HG02973 (cell line): ENCODE measurements around the gene SPDYE2.
"Not testable (repeated sequence)": the region's sequence is repeated elsewhere in the genome, so short reads cannot be mapped to it uniquely, and the experiment has no call there.

Experiments used
- ATAC-seq: cut with Tn5 transposase; IDR thresholded peaks from one replicate; pipeline ENCODE4 v1.9.1; 2021; ENCODE audit warnings: moderate library complexity; ENCODE audit not compliant: unreplicated experiment

The SPDYE2 gene, protein sequence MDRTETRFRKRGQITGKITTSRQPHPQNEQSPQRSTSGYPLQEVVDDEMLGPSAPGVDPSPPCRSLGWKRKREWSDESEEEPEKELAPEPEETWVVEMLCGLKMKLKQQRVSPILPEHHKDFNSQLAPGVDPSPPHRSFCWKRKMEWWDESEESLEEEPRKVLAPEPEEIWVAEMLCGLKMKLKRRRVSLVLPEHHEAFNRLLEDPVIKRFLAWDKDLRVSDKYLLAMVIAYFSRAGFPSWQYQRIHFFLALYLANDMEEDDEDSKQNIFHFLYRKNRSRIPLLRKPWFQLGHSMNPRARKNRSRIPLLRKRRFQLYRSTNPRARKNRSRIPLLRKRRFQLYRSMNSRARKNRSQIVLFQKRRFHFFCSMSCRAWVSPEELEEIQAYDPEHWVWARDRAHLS

DNA sequence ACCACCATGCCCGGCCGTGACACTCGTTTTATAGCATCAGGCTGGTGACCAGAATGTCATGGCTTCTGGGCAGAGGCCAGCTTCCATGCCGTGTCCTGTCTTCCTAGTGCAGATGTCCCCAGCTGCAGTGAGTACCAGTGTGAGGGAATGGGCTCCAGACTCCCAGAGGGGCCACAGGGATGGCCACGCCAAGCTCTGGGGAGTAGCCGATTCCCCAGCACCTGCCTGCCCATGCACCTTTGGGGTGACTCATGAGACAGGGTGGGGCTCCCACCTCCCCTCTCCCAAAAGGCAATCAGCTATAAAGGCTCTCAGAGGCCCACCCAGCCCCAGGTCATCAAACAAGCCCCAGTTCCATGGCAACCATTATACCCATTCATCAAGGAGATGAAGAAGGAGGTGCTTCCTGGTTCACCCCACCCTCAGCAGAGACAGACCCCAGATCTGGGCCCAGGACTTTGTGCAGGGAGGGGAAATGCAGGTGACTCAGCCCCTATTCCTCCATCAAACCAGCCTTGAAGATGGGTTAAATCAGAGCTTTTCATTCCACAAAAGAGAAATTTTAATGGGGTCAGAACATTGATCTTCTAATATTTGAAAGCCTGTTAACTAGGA is at the start of gene SPDYE2:
SPDYE2 (plus strand) TSS at position 419 of the 615 bp plus-strand sequence. CDS start 2,030 bp downstream, outside the sequence.
- not testable (repeated sequence) for ATAC-seq

DNA sequence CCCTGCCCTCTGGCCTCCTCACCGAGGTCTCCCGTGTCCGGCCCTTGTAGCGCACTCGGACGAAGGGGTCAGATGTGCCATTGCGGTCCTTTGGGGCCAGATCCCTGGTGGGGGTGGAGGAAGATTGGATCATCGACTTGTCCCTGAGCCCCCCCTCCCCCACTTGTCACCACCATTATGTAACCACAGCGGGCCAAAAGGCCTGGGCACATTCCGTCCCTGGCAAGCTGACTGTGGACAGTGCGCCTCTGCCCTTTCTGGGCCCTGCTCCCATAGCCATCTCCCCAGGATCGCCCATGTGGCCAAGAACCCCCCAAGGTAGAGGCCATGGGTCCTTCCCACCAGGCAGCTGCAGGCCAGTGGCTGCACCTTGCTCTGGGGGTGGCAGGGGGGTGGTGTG is 47.9 kb upstream of the SPDYE2 start:
- not testable (repeated sequence) for ATAC-seq

DNA sequence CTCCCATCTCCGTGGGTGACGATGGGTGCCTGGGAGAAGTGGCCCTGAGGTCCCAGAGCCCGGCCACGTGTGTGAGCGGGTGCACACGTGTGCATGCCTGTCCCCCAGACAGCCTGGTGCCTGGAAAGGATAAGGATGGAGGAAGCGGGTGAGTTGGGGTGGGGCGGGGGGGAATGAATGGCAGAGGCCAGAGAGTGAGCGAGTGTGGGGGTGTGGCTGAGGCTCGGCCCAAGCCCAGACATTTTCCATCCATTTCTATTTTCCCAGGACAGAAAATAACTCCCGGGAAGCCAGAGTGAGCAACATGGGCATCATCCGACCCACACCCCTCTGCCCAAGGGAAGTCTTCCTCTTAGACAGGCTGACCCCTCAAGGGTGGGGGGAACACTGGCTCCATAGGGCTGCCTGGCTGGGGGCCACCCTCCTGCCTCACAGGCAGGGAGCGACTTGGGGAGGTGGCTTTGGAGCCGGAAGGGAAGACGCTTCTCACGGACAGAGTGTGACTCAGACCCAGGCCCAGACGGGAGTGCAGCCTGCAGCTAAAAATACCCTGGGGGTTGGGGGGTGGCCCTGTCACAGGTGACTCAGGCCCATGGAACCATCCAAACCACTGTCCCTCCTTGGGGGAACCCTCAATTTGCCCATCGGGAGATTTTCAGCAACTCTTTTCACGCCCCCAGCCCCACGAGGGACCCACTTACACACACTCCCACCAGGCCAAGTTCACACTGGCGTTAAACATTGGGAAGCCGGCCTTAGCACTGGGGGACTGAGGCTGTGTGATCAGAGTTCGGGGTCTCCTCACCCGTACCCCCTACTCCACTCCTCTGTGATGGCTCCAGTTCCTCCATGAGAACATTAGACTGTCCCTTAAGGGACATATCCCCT is 45.5 kb upstream of the SPDYE2 start:
- not testable (repeated sequence) for ATAC-seq

DNA sequence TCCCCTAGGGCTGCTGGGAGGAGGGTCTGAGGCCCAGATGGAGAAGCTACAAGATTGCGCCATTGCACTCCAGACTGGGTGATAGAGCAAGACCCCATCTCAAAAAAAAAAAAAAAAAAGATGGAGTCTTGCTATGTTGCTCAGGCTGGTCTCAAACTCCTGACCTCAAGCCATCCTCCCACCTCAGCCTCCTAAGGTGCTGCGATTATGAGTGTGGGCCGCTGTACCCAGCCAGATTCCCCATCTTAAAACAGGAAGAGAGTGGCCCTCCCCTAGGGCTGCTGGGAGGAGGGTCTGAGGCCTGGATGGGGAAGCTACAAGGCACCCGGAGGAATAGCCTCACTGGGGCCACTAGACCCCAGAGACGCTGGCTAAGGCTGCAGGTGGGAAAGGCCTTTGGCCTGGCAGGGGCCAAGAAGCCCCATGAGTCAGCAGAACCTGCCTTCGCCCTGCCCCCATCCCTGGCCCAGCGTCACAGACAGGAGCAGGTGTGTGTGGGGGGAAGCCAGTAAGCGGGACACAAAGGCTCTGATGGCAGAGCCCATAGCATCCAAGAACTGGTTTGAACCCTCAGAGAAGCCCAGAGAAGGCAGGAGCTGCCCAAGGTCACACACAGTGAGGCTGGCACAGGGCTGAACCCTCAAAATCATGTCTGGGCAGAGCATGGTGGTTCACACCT is 43.5 kb upstream of the SPDYE2 start:
- not testable (repeated sequence) for ATAC-seq

DNA sequence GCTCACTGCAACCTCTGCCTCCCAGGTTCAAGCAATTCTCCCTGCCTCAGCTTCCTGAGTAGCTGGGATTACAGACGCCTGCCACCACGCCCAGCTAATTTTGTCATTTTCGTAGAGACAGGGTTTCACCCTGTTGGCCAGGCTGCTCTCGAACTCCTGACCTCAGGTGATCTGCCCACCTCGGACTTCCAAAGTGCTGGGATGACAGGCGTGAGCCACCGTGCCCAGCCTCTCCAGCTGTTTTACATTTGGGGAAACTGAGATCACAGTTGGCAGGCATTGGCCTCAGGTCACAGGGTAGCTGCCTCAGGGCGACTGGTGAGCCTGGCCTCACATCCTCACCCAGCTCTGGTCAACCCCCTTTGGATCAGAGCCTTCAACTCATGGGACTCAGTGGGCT is 40.5 kb upstream of the SPDYE2 start:
- ATAC-seq, result not testable (repeated sequence)

DNA sequence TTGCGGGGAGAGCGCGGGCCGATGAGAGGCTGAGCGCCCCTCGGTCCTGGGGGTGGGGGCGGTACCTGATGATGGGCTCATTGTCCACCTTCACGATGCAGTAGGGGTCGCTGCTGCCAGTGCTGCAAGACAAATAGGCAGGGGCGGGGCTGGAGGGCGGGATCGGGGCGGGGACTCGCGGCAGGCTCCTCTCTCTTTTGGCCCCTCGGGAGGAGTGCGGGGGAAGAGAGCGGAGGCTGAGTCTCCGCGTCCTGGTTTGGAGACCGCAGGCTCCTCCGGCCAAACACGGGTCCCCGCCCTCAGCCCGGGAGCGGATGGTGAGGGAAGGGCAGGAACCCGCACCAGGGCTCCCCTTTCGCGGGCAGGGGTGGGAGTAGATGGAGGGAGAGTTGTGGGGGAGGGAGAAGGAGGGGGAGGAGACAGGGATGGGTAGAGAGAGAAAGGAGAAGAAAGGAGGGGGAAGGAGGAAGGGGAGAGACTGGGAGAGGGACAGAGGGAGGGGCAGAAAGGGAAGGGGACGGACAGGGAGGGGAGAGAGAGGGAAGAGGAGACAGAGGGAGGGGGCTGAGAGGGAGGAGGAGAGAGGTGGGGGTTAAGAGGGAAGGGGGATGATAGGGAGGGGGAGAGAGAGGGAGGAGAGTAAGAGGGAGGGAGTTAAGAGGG is 39.0 kb upstream of the SPDYE2 start:
- ATAC-seq, result peak; percentile 28

DNA sequence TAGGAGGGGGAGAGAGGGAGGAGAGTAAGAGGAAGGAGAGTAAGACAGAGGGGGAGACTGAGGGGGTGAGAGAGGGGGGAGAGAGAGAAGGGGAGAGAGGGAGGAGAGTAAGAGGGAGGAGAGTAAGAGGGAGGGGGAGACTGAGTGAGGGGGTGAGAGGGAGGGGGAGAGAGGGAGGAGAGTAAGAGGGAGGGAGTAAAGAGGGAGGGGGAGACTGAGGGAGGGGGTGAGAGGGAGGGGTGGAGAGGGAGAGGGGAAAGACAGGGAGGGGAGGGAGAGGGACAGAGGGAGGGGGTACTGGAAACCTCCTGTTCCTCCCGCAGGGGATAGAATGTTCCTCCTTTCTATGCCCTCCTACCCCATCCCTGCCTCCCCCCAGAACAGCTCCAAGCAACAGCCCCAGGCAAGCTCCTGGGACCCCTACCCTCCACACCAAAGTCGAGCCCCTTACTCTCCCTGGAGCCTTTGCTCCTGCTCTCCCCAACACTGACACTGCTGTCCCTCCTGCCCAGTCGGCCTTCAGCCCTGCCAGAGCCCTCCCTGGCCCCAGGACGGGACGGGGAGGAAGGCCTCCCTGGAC is 38.3 kb upstream of the SPDYE2 start:
- ATAC-seq, result not testable (repeated sequence)

DNA sequence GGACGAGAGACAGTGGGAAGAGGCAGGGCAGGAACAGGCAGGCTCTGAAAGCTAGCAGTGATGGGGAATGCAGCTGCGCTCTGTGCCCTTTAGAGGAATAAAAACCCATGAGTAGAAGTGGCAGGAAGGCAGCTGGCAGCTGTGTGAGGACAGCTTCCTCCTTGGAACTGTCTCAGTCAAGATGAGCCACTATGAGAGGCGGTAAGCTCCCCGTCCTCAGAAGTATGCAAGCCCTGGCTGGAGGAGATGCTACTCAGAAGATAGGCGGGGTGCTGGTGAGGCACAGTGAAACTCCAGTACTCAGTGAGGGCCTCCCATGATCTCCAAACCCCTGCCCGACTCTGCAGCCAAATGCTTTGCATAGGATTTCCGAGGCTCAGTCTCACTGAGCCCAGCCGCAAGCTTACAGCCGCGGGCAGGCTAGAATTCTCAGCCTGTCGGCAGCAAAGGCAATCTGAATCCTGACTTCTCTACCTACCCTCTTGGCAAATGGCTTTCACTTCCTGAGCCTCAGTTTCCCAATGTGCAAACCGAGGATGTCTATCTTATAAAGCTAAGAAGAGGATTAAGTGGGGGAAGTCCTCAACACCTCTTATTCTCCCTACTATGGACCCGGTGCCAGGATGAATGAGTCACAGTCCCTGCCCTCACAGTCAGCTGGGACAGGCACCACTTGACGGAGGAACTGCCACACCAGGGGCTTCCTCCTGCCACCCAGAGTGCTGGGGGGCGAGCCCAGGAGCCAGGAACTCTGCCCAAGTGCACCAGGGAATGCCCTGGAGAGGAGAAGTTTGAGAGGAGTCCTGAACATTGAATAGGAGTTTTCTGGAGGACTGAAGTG is 35.9 kb upstream of the SPDYE2 start:
- peak; percentile 57 for ATAC-seq

DNA sequence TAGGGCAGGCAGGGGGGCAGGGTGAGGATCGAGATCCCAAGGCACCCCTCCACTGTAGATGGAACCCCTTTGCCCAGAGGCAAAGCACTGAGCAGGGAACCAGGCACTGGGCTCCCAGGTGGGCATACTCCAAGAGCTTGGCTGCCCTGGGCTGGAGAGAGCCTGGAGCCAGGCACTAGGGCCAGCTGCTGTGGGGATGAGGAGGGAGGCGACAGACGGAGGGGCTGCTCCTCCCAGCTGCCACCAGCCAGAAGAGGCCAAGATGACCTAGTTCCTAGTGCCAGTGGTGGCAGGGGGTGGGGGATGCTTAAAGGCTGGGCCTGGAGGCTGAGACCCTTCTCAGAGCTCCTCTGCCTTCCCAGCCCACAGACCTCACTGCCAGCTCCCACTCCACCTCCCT is 35.1 kb upstream of the SPDYE2 start:
- ATAC-seq, result not testable (repeated sequence)

DNA sequence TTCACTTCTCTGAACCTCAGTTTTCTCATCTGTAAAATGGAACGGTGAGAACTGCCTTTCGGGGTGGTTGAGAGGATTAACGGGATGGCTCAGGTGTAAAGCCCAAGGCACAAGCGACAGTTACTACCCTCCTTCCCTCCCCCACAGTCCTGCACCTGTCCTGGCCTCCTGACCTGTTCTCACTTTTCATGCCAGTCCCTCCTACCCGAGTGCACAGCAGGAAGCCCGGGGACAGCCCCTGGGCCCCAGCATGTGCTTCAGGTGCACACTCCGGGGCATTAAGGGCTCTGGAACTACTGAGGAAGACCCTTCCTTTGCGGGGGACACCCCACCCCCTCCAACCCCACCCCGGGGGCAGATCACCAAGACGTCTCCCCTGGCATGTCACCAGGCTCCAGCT is 34.1 kb upstream of the SPDYE2 start:
- ATAC-seq, result not testable (repeated sequence)

DNA sequence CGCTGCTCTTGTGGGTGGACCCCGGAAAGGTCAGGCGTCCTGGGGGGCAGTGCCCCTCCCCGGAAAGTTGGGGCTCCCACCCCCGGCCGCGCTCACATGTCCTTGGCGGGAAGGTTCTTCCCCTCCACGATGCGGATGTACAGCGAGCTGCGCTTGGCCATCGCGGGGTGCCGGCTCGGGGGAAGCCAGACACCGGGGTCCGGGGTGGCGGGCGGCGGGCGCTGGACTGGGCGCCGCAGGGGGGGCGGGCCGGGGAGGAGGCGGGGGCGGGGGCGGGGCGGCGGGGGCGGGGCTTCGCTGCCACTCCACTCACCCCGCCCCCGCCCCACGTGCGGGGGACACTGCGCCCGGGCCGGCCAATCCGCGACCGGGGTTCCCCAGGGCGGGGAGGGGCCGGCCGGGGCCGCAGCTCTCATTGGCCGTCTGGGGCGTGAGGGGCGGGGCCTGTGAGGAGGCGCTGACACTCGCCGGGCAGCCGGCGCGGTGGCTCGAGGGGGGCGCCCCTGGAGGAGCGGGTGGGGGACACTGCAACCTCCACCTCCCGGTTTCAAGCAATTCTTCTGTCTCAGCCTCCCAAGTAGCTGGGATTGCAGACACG is 33.4 kb upstream of the SPDYE2 start, which contains the start of gene RASA4B:
RASA4B (minus strand) TSS at position 228 of the 598 bp plus-strand sequence; CDS start at position 161, 67 bp downstream.
- ATAC-seq, result peak; percentile 78

DNA sequence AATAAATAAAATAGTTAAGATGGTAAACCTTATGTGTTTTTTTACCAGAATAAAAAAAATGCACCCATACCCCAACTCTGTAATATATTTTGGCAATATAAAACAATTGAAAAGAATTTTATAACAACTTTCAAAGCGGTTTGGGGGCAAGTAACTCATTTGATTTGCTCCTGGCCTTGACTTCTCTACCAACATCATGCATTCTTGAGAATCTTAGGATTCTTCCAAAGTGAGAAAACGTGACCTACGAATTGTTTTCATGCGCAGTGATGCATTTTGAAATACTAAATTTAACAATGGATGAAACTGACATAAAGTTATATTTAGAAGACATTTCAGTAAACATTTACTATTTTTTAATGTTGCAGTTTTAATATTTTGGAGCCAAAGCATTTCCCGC is 30.2 kb upstream of the SPDYE2 start:
- ATAC-seq, result not testable (repeated sequence)

DNA sequence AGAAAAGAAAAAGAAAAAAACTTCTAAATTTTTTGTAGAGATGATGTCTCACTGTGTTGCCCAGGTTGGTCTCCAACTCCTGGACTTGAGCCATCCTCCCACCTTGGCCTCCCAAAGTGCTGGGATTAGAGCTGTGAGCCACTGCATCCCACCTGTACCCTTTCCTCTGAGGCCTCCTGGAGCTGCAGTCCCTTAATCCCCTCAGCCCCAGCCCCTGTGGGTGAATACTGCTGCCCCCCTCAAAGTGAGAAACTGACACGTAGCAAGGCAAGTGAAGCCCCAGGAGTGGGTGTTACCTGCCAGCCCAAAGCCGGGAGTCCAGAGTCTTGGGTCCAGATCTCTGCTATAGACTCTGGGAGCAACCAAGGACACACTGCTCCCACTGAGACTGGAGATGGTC is 26.2 kb upstream of the SPDYE2 start:
- ATAC-seq, result not testable (repeated sequence)

DNA sequence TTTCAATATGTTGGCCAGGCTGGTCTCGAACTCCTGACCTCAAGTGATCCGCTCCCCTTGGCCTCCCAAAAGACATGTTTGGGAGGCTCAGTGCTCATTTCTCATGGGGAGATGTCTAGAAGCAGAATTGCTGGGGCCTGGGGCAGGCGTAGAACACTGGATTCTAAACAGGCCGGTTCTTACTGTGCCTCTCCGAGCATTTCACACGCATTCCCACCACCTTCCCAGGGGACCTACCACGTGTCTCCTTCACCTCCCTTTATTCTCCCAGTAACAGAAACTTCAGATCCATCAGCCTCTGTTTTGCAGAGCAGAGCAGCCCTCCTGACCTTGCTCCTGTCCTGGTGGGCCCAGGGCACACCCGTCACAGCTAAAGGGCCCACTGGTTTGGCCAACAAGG is 23.8 kb upstream of the SPDYE2 start:
- not testable (repeated sequence) for ATAC-seq

DNA sequence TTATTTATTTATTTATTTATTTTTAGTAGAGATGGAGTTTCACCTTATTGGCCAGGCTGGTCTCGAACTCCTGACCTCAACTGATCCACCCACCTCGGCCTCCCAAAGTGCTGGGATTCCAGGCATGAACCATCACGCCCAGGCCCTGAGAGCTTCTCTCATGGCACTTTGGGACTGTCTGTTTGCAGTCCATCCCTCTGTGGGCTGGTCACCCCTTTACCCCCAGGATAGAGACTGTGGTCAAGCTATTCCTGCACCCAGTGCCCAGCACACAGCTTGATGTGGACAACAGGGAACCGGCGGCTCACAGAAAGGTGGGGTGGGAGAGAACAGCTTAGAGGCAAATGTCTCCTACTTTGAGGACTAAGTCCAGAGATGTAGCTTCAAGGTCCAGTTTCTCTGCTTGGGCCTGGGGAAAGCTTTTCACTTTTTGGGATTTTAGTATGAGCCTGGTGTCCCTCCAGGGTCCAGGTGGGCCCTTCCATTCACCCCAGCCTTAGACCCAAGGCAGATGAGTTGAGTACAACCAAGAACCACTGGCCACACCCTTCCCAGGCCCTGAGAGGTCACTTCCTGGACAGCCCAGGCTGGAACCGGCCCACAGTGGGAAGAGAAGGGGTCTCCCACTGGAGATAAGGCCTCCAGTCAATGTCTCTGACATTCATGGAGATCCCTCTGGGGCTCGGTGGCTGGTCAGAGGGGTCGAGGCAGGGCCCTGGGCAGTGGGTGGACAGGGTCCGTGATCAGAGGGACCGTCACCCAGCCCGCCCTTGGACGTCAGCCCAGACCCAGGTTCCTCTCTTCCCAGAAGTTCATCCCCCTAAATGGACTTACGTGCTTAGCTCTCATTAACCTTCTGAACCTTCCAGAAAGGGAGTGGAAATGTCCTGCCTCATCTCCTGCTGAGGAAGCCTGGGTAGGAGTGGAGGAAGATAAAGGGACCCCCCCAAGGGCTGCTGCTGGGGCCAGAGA is 22.9 kb upstream of the SPDYE2 start:
- ATAC-seq, result not testable (repeated sequence)

DNA sequence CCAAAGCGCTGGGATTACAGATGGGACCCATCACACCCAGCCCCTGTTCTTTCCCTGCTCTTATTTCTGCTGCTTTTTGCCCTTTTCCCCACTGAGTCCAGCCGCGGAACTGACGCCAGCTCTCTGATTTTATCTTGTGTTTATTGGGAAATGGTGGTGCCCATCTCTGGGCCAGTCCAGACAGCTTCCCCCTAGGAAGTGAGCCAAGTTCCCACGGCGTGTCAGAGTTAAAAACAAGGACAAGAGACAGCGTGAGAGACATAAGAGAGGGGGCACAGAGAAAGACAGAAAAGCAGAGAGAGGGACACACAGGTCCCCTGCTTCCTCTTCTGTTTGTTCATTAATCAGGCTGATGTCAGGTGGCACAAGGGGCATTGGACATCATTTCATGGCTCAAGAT is 19.4 kb upstream of the SPDYE2 start:
- ATAC-seq, result not testable (repeated sequence)

DNA sequence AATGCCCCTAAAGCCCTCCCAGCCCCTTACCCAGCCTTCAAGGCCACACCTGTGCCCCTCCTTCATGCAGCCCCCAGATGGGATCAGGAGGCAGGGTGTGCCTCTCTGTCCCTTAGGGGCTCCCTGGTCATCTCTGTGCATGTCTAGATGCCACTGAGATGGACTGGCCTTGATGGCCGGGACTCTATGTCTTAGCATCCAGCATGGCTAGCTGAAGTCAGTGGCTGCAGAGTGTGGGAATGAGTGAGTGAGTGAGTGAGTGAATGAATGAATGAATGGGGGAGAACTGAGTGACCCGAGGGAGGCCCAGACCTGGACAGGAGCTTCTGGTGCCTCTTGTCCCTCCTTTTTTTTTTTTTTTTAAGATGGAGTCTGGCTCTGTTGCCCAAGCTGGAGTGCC is 18.9 kb upstream of the SPDYE2 start:
- ATAC-seq, result not testable (repeated sequence)
